ENCODE measurements around the gene DNAH11. TPM values are rescaled to one million over a fixed set of nuclear protein-coding genes. Genes with fewer than 3 reads are reported as not detected.

Gene DNAH11
- total and polyA plus RNA-seq, 12 donors, result 0.03 to 0.59 (median 0.19) TPM; not detected in 2

DNA sequence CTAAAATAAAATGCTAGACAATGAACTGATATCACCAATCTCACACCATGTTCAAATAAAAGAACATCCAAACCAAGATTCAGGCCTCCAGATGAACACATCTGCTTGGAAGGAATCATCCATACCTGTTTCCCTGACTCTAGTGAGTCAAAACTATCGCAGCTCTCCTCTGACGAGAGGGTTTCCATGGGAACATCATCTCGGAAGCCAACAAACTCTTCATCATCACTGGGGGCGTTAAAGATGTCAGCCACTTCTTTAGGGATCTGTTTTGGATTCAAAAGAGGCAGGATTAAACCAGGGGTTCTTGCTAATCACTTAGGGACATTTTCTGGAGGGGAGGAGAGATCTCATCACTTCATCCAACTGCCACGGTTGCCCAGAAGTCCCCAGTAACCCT lies 373.8 kb downstream of the DNAH11 start:
- Histone ChIP-seq H3K36me3 (peaks cover 0 to 22% (median 3%) of the 10 kb centered on the region in 9 donors), H3K27me3 (no peaks in the 10 kb centered on the region), H3K9me3 (no peaks in the 10 kb centered on the region), H3K4me3 (no peak overlapping the region), H3K4me1 (peaks cover under 1 to 57% (median 25%) of the 10 kb centered on the region in 9 donors), H3K27ac (no peak overlapping the region)
- 49 to 65% methylated on average over 5 of the region's 5 CpGs for WGBS, 2 donors
- ATAC-seq (no peak), DNase-seq (no peak)
- intact Hi-C loops (cut with DNase I), result no loop called here
- TF ChIP-seq, protein P1, sequence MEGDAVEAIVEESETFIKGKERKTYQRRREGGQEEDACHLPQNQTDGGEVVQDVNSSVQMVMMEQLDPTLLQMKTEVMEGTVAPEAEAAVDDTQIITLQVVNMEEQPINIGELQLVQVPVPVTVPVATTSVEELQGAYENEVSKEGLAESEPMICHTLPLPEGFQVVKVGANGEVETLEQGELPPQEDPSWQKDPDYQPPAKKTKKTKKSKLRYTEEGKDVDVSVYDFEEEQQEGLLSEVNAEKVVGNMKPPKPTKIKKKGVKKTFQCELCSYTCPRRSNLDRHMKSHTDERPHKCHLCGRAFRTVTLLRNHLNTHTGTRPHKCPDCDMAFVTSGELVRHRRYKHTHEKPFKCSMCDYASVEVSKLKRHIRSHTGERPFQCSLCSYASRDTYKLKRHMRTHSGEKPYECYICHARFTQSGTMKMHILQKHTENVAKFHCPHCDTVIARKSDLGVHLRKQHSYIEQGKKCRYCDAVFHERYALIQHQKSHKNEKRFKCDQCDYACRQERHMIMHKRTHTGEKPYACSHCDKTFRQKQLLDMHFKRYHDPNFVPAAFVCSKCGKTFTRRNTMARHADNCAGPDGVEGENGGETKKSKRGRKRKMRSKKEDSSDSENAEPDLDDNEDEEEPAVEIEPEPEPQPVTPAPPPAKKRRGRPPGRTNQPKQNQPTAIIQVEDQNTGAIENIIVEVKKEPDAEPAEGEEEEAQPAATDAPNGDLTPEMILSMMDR (IDR thresholded peaks at IDR 0.05), result no peak

DNA sequence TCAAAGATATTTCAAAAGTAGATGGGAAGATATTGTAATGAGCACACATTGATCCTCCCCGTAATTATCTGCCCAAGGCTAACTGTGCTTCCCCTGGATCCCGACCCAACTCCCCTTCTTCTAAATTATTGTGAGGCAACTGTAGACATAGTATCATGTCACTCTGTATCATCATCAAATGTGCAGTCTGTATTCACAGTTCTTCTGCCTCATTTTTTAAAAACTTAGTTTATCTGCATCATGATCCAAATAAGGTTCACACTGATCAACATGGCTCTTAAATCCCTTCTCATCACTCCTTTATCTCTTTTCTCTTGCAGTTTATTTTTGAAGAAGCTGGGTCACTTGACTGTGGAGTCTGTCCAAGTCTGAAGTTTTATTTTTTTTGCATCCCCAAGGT lies 375.4 kb downstream of the DNAH11 start:
- TF ChIP-seq, protein P1 (IDR thresholded peaks at IDR 0.05), result no peak
- intact Hi-C loops (cut with DNase I), result no loop called here
- DNase-seq (no peak), ATAC-seq (no peak)
- Histone ChIP-seq H3K4me1 (peaks cover 0 to 55% (median 16%) of the 10 kb centered on the region in 9 donors), H3K27ac (no peak overlapping the region), H3K4me3 (no peak overlapping the region), H3K36me3 (peaks cover 0 to 21% (median 3%) of the 10 kb centered on the region in 9 donors), H3K9me3 (no peaks in the 10 kb centered on the region), H3K27me3 (no peaks in the 10 kb centered on the region)
- WGBS, 2 donors, result 69 to 71% methylated on average over 2 of the region's 2 CpGs

DNA sequence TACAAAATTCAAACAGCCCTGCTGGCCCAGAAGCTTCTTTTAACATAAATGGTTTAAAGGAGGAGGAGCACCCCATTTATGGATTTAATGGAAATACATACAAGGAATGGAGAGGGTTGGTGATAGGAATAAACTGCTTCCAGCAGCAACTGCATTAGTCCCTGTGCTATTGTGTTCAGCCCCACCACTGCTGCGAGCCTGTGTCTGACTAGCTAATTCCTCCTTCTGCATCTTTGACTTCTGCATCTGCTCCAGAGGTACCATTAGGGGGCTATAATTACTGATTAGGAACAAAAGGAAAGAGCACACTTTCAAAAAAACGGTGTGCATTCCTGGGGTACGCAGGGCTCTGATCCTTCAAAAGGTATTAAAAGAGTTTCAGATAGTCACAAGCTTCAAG lies 378.1 kb downstream of the DNAH11 start:
- peaks cover 0 to 67% (median 20%) of the 10 kb centered on the region in 9 donors for H3K4me1 ChIP-seq
- H3K4me3 ChIP-seq, result no peak overlapping the region
- no peaks in the 10 kb centered on the region for H3K9me3 ChIP-seq
- TF ChIP-seq, protein P1 (IDR thresholded peaks at IDR 0.05), result no peak
- peaks cover 0 to 4% (median 0%) of the 10 kb centered on the region in 9 donors for H3K36me3 ChIP-seq
- no peak for ATAC-seq
- H3K27ac ChIP-seq, result no peak overlapping the region
- DNase-seq, result no peak
- intact Hi-C loops (cut with DNase I), result no loop called here
- 38 to 47% methylated on average over 3 of the region's 3 CpGs for WGBS, 2 donors
- no peaks in the 10 kb centered on the region for H3K27me3 ChIP-seq

DNA sequence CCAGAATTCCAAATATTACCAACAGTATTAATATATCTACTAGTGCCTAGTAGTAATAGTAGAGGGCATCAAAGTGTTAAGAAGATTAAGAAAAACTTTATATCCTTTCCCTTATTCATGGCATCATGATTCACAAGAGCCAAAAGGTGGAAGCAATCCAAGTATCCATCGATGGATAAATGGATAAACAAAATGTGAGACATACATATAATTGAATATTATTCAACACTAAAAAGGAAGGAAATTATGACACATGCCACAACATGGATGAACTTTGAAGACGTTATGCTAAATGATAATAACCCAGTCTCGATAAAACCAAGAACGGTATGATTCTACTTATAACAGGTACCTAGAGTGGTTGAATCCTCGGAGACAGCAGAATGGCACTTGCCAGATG lies 379.8 kb downstream of the DNAH11 start:
- DNase-seq (no peak), ATAC-seq (no peak)
- Histone ChIP-seq H3K4me3 (no peak overlapping the region), H3K4me1 (peaks cover 0 to 60% (median 20%) of the 10 kb centered on the region in 9 donors), H3K36me3 (no peaks in the 10 kb centered on the region), H3K9me3 (peaks cover 0 to 7% (median 0%) of the 10 kb centered on the region in 11 donors), H3K27ac (no peak overlapping the region), H3K27me3 (no peaks in the 10 kb centered on the region)
- TF ChIP-seq, protein P1 (IDR thresholded peaks at IDR 0.05), result no peak
- intact Hi-C loops (cut with DNase I), result no loop called here
- 77 to 79% methylated on average over 5 of the region's 5 CpGs for WGBS, 2 donors

All from heart right ventricle (tissue), 16 donors.